GM10266 (cell line): ENCODE data around the gene HMCN1.

Experiments
- DNase-seq: peaks from one replicate; pipeline ENCODE4 v3.0.0; 2012; ENCODE audit errors: extremely low spot score
- CTCF ChIP-seq: IDR thresholded peaks from 2 replicates; pipeline ENCODE4 v1.5.1; 2012; ENCODE audit warnings: mild to moderate bottlenecking, low read depth; ENCODE audit not compliant: control insufficient read depth, insufficient read depth; ENCODE audit errors: missing control alignments

HMCN1 gene

DNA sequence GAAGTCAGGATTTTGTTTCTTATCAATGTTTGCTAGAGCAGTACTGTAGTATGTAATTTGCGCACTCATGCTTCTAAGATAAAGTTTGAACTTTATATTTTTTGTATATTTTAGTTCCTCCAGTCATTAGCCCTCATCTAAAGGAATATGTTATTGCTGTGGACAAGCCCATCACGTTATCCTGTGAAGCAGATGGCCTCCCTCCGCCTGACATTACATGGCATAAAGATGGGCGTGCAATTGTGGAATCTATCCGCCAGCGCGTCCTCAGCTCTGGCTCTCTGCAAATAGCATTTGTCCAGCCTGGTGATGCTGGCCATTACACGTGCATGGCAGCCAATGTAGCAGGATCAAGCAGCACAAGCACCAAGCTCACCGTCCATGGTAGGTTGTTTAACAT, 388.6 kb downstream of the HMCN1 start:
- TF ChIP-seq CTCF = no peak
- DNase-seq = no peak

- no peak for TF ChIP-seq CTCF
- DNase-seq = no peak
These were observed 390.8 kb downstream of the HMCN1 start for GRCh38 chr1:186125035-186125434.

DNA sequence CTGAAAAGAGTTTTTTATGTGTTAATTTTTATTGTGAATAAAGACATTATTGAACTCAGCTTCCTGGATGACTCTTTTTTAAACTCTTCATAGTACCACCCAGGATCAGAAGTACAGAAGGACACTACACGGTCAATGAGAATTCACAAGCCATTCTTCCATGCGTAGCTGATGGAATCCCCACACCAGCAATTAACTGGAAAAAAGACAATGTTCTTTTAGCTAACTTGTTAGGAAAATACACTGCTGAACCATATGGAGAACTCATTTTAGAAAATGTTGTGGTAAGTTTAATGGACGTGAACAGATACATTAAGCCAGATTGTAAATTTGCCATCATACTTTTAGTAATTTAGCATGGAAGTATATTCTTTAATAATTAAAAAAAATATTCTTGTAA, 391.3 kb downstream of the HMCN1 start:
- no peak for DNase-seq
- no peak for TF ChIP-seq CTCF

DNA sequence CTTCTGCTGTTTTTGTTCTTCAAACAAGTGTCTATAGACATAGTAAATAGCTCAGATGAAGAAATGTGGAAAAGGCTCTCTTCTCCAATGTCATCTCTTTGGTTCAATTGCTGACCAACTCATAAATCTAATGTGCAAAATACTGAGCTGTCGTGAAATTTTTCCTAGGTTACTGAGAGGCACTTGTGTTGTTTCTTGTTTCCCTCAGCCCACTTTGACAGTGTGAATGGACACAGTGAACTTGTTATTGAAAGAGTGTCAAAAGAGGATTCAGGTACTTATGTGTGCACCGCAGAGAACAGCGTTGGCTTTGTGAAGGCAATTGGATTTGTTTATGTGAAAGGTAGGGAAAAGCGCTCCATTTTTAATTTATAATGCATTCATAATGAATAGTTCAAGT, 395.6 kb downstream of the HMCN1 start:
- DNase-seq = no peak
- TF ChIP-seq CTCF = no peak

DNA sequence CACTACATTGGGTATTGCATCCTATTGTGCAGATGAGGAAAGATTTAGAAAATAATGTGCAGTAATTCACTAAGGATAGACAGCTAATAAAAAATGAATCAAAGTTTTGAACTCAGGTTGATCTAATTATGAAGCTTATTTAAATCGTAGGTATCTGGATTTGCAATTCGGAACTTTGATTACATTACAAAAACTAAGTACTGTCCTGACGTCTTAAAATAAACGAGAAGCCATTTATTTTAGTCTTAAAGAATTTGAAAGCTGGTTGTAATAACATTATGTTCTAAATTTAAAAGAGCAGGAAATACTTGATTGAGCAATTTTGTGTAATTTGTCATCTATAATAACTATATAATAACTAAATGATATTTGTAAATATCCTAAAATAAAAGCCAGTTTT, 404.9 kb downstream of the HMCN1 start:
- no peak for DNase-seq
- no peak for TF ChIP-seq CTCF

- no peak for DNase-seq
- no peak for TF ChIP-seq CTCF
These were observed 405.5 kb downstream of the HMCN1 start for GRCh38 chr1:186139701-186140100.

DNA sequence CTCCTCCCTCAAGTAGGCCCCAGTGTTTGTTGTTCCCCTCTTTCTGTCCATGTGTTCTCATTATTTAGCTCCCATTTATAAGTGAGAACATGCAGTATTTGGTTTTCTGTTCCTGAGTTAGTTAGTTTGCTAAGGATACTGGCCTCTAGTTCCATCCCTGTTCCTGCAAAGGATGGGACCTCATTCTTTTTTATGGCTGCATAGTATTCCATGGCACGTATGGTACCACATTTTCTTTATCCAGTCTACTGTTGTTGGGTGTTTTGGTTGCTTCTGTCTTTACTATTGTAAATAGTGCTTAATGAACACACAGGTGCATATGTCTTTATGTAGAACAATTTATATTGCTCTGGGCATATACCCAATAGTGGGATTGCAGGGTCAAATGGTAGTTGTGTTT, 408.0 kb downstream of the HMCN1 start:
- DNase-seq = no peak
- no peak for TF ChIP-seq CTCF

- TF ChIP-seq CTCF = no peak
- DNase-seq = no peak
These were observed 408.7 kb downstream of the HMCN1 start for GRCh38 chr1:186142916-186143315.
